ENCODE data around the gene ARMH3. TPM values are rescaled to one million over a fixed set of nuclear protein-coding genes. Genes with fewer than 3 reads are reported as not detected.

The ARMH3 gene
- polyA plus RNA-seq, 1 experiment = 19.8 TPM

- POLR2A ChIA-PET = no interaction called here
Measured at GRCh38 chr10:101816913-101817336, 239.0 kb downstream of the ARMH3 start.

GRCh38 chr10:101816376-101816775, 239.6 kb downstream of the ARMH3 start:
- no peak overlapping the region for H3K27ac ChIP-seq (ENCODE audit: low read depth, low read length)
- H3K27me3 ChIP-seq (ENCODE audit: control insufficient read depth, insufficient read depth, low read length) = no peaks in the 10 kb centered on the region
- H3K9me3 ChIP-seq (ENCODE audit: control insufficient read depth, insufficient read depth, low read length) = no peaks in the 10 kb centered on the region; the same call in 1 of the 2 replicates
- H3K4me3 ChIP-seq (ENCODE audit: low read depth, low read length) = peak overlapping the region; percentile 98
- no peak for DNase-seq (ENCODE audit: low read depth, low spot score)
- ChIA-PET CTCF (interaction anchor here (0.8 to 2.0 kb wide), 3 partner anchors 19 to 35 kb away, joined by 3 to 7 read pairs (median 6); no protein-coding TSS in a partner anchor), POLR2A (no interaction called here)
- TF ChIP-seq, protein P1, sequence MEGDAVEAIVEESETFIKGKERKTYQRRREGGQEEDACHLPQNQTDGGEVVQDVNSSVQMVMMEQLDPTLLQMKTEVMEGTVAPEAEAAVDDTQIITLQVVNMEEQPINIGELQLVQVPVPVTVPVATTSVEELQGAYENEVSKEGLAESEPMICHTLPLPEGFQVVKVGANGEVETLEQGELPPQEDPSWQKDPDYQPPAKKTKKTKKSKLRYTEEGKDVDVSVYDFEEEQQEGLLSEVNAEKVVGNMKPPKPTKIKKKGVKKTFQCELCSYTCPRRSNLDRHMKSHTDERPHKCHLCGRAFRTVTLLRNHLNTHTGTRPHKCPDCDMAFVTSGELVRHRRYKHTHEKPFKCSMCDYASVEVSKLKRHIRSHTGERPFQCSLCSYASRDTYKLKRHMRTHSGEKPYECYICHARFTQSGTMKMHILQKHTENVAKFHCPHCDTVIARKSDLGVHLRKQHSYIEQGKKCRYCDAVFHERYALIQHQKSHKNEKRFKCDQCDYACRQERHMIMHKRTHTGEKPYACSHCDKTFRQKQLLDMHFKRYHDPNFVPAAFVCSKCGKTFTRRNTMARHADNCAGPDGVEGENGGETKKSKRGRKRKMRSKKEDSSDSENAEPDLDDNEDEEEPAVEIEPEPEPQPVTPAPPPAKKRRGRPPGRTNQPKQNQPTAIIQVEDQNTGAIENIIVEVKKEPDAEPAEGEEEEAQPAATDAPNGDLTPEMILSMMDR (IDR thresholded peaks at IDR 0.05; ENCODE audit: low read depth, low read length) = no peak

More at GRCh38 chr10:101816913-101817336, 239.0 kb downstream of the ARMH3 start:
- H3K27ac ChIP-seq (ENCODE audit: low read depth, low read length) = no peak overlapping the region
- DNase-seq (ENCODE audit: low read depth, low spot score) = no peak
- H3K4me3 ChIP-seq (ENCODE audit: low read depth, low read length) = peak overlapping the region; percentile 98
- CTCF ChIA-PET = interaction anchor here (2.0 to 2.9 kb wide), 2 partner anchors 24 to 36 kb away, joined by 6 to 19 read pairs; no protein-coding TSS in a partner anchor
- TF ChIP-seq, protein P1 (IDR thresholded peaks at IDR 0.05; ENCODE audit: low read depth, low read length) = no peak
- no peaks in the 10 kb centered on the region for H3K27me3 ChIP-seq (ENCODE audit: control insufficient read depth, insufficient read depth, low read length)
- H3K9me3 ChIP-seq (ENCODE audit: control insufficient read depth, insufficient read depth, low read length) = no peaks in the 10 kb centered on the region; the same call in 1 of the 2 replicates

DNA sequence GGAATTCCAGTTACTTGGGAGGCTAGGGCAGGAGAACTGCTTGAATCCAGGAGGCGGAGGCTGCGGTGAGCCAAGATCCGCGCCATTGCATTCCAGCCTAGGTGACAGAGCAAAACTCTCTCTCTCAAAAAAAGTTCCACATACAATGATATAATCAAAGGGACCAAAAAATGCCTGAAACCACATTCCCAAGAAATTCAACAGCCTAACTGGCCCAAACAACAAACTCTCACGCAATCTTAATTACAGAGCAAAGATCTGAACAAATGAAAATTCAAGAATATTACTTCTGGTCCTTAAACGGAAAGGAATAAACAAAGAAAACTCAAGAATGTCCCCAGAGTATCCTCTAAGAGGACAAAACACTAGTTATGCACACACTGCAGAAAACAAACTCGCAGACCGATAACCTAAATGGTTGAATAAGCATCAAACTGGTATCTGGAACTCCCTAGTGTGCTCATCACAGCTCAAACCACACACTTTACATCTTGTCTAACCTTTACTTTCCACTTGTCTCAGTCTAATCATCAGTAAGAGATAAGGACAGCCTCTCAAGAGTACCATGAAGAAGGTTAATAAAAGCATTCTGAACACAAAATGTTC, 241.4 kb downstream of the ARMH3 start:
- no peaks in the 10 kb centered on the region for H3K27me3 ChIP-seq (ENCODE audit: control insufficient read depth, insufficient read depth, low read length)
- ChIA-PET CTCF (interaction anchor here (1.0 to 2.0 kb wide), 3 partner anchors 26 to 195 kb away, joined by 3 to 6 read pairs (median 4); no protein-coding TSS in a partner anchor), POLR2A (no interaction called here)
- H3K4me3 ChIP-seq (ENCODE audit: low read depth, low read length) = peak overlapping the region; percentile 98
- no peaks in the 10 kb centered on the region; the same call in 1 of the 2 replicates for H3K9me3 ChIP-seq (ENCODE audit: control insufficient read depth, insufficient read depth, low read length)
- DNase-seq (ENCODE audit: low read depth, low spot score) = no peak
- H3K27ac ChIP-seq (ENCODE audit: low read depth, low read length) = no peak overlapping the region
- TF ChIP-seq, protein P1 (IDR thresholded peaks at IDR 0.05; ENCODE audit: low read depth, low read length) = no peak

DNA sequence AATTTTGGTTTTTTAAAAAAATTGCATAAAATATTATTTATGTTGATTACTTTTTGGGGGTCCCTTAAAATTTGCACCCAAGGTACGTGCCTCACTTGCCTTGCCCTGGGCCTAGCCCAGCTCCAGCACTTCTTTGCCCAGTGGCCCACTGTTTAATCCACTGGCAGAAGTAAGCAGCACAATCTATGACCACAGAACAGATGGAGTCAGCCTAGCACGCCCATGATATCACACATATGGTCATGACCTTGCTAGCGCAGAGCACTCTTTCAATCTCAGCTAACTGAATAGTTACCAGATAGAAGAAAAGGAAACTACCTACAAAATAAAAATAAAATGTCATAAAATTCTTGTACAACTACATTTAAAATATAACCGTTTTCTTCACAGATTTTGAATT, 243.4 kb downstream of the ARMH3 start:
- POLR2A ChIA-PET = no interaction called here
- no peak for DNase-seq (ENCODE audit: low read depth, low spot score)
- H3K27me3 ChIP-seq (ENCODE audit: control insufficient read depth, insufficient read depth, low read length) = no peaks in the 10 kb centered on the region
- H3K4me3 ChIP-seq (ENCODE audit: low read depth, low read length) = no peak overlapping the region
- TF ChIP-seq, protein P1 (IDR thresholded peaks at IDR 0.05; ENCODE audit: low read depth, low read length) = no peak
- no peak overlapping the region for H3K27ac ChIP-seq (ENCODE audit: low read depth, low read length)
- CTCF ChIA-PET = interaction anchor here (1.5 to 1.6 kb wide), 2 partner anchors 29 to 31 kb away, joined by 5 to 7 read pairs; no protein-coding TSS in a partner anchor
- H3K9me3 ChIP-seq (ENCODE audit: control insufficient read depth, insufficient read depth, low read length) = no peaks in the 10 kb centered on the region; the same call in 1 of the 2 replicates

DNA sequence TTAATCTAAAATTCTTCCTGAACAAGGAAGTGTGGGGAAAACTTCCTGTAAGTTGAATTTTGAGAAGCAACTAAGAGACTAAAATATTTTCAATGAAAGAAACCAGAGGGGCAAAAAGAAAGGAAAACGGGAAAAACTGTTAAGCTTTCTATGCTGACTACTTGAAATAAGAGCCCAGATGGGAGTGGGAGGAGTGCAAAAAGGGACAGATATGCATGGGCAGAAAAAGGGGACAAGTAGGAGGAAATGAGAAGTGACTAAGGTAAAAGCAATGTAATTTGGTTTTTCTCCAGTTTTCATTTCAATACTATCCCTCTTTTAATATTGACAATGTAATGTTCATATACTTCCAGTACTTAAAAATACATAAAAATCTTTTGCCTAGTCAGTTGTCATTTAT, 248.8 kb downstream of the ARMH3 start:
- Histone ChIP-seq H3K27ac (ENCODE audit: low read depth, low read length) (no peak overlapping the region), H3K4me3 (ENCODE audit: low read depth, low read length) (no peak overlapping the region), H3K9me3 (ENCODE audit: control insufficient read depth, insufficient read depth, low read length) (no peaks in the 10 kb centered on the region), H3K27me3 (ENCODE audit: control insufficient read depth, insufficient read depth, low read length) (no peaks in the 10 kb centered on the region)
- TF ChIP-seq, protein P1 (IDR thresholded peaks at IDR 0.05; ENCODE audit: low read depth, low read length) = no peak
- POLR2A ChIA-PET = no interaction called here
- CTCF ChIA-PET = interaction anchor here (0.8 kb wide), 2 partner anchors 23 to 83 kb away, joined by 3 read pairs; no protein-coding TSS in a partner anchor
- no peak for DNase-seq (ENCODE audit: low read depth, low spot score)
